SK-N-SH (cell line): ENCODE data around the gene GYS2. TPM values are rescaled to one million over a fixed set of nuclear protein-coding genes. Genes with fewer than 3 reads are reported as not detected.

ENCODE experiments used
- CTCF ChIA-PET: fragments of 300-600, 350-600 bp; formaldehyde crosslinking; extraction: SDS; loops from one replicate; lab custom pipeline; 2021; lab: Yijun Ruan, JAX
- POLR2A ChIA-PET: fragments of 350-600 bp; sonication (Branson Sonifier 250); formaldehyde crosslinking; extraction: SDS; loops from one replicate; lab custom pipeline; 2020; ENCODE audit warnings: antibody characterized with exemption, inconsistent platforms; lab: Yijun Ruan, JAX
- DNase-seq: peaks from one replicate; pipeline ENCODE4 v3.0.0; 2012
- H2AFZ ChIP-seq: fragments of 200-600 bp; sonication (generic); 2 replicates; pipeline ENCODE4 v1.8.1; 2016; ENCODE audit warnings: antibody characterized with exemption, mild to moderate bottlenecking, low read depth
- H3F3A ChIP-seq: fragments of 200-600 bp; sonication (generic); replicated peaks from 2 replicates; pipeline ENCODE3; 2016; ENCODE audit warnings: antibody characterized with exemption, mild to moderate bottlenecking; ENCODE audit not compliant: insufficient read depth
- H3K27ac ChIP-seq, 2 experiments: fragments of 200-500 bp in 1 of 2; fragments of 200-600 bp in 1 of 2; sonication (Bioruptor generic) in 1 of 2; sonication (generic), shearing (Covaris generic) in 1 of 2; 2 replicates each; pipeline versions ENCODE4 v1.5.1 to v1.6.1; 2014 to 2016; ENCODE audit warnings: low read depth in 2 of 2, inconsistent platforms in 1 of 2, low read length in 1 of 2, mild to moderate bottlenecking in 1 of 2, mixed read lengths in 1 of 2
- H3K27me3 ChIP-seq: fragments of 200-600 bp; sonication (generic), shearing (Covaris generic); 2 replicates; pipeline ENCODE4 v1.6.1; 2016; ENCODE audit warnings: mixed run types; ENCODE audit not compliant: insufficient read depth
- H3K36me3 ChIP-seq, 2 experiments: fragments of 200-500 bp in 1 of 2; fragments of 200-600 bp in 1 of 2; sonication (Bioruptor generic) in 1 of 2; sonication (generic) in 1 of 2; replicated peaks in 1 of 2; 2 replicates each; pipeline versions ENCODE3 to v1.5.1; 2014 to 2016; ENCODE audit warnings: low read length in 1 of 2, mild to moderate bottlenecking in 1 of 2; ENCODE audit not compliant: insufficient read depth in 2 of 2, control insufficient read depth in 1 of 2
- H3K4me1 ChIP-seq, 2 experiments: fragments of 200-500 bp in 1 of 2; fragments of 200-600 bp in 1 of 2; sonication (Bioruptor generic) in 1 of 2; sonication (generic), shearing (Covaris generic) in 1 of 2; 2 replicates each; pipeline versions ENCODE4 v1.5.1 to v1.6.1; 2014 to 2016; ENCODE audit warnings: low read depth in 1 of 2, low read length in 1 of 2, mixed run types in 1 of 2; ENCODE audit not compliant: insufficient read depth in 2 of 2, control insufficient read depth in 1 of 2
- H3K4me2 ChIP-seq: fragments of 200-600 bp; sonication (generic), shearing (Covaris generic); 2 replicates; pipeline ENCODE4 v1.6.1; 2017; ENCODE audit warnings: mixed run types
- H3K4me3 ChIP-seq, 2 experiments: fragments of 200-500 bp in 1 of 2; fragments of 200-600 bp in 1 of 2; sonication (Bioruptor generic) in 1 of 2; sonication (generic), shearing (Covaris generic) in 1 of 2; 2 replicates each; pipeline versions ENCODE4 v1.5.1 to v1.8.1; 2014 to 2016; ENCODE audit warnings: low read depth in 2 of 2, inconsistent platforms in 1 of 2, low read length in 1 of 2, mild to moderate bottlenecking in 1 of 2, mixed read lengths in 1 of 2, moderate library complexity in 1 of 2
- H3K79me2 ChIP-seq: fragments of 200-600 bp; sonication (generic); 2 replicates; pipeline ENCODE4 v1.8.1; 2017; ENCODE audit warnings: mild to moderate bottlenecking; ENCODE audit not compliant: insufficient read depth
- H3K9ac ChIP-seq: fragments of 200-600 bp; sonication (generic); 2 replicates; pipeline ENCODE4 v1.6.1; 2017; ENCODE audit warnings: mixed run types
- H3K9me2 ChIP-seq: fragments of 200-600 bp; sonication (generic); 2 replicates; pipeline ENCODE4 v1.6.1; 2017; ENCODE audit warnings: mixed run types
- H3K9me3 ChIP-seq: fragments of 200-600 bp; sonication (generic); 2 replicates; pipeline ENCODE4 v1.6.1; 2017; ENCODE audit warnings: mixed run types, mild to moderate bottlenecking, moderate library complexity
- H4K20me1 ChIP-seq: fragments of 200-600 bp; sonication (generic); 2 replicates; pipeline ENCODE4 v1.6.1; 2017; ENCODE audit warnings: mild to moderate bottlenecking, mixed run types; ENCODE audit not compliant: insufficient read depth
- CHD2 ChIP-seq: fragments of 150-350 bp; IDR thresholded peaks from 2 replicates; pipeline ENCODE4 v1.6.1; 2018; ENCODE audit warnings: low read length; ENCODE audit not compliant: partially characterized antibody
- ELF1 ChIP-seq: IDR thresholded peaks from 2 replicates; pipeline ENCODE4 v1.4.0; 2012
- EP300 ChIP-seq, 2 experiments: IDR thresholded peaks; 2 replicates each; pipeline versions ENCODE4 v1.4.0 to v1.6.1; 2012; ENCODE audit warnings: borderline replicate concordance in 1 of 2, low read depth in 1 of 2, low read length in 1 of 2
- FOSL2 ChIP-seq: IDR thresholded peaks from 2 replicates; pipeline ENCODE4 v1.4.0; 2012; ENCODE audit warnings: low read depth, mild to moderate bottlenecking, moderate library complexity, borderline replicate concordance
- FOXJ3 ChIP-seq: sonication (generic); formaldehyde crosslinking; IDR thresholded peaks from 2 replicates; pipeline ENCODE4 v1.5.1; 2020; ENCODE audit warnings: mild to moderate bottlenecking, missing genetic modification reagents
- FOXM1 ChIP-seq: IDR thresholded peaks from 2 replicates; pipeline ENCODE4 v1.4.0; 2012; ENCODE audit warnings: low read depth, mild to moderate bottlenecking
- GABPA ChIP-seq: IDR thresholded peaks from 2 replicates; pipeline ENCODE4 v1.4.0; 2012; ENCODE audit warnings: low read depth, mild to moderate bottlenecking
- GATA2 ChIP-seq: sonication (generic); formaldehyde crosslinking; IDR thresholded peaks from 2 replicates; pipeline ENCODE4 v1.5.0; 2020; ENCODE audit warnings: mild to moderate bottlenecking, missing genetic modification reagents
- MXI1 ChIP-seq: IDR thresholded peaks from 2 replicates; pipeline ENCODE4 v1.6.1; 2012; ENCODE audit warnings: mild to moderate bottlenecking, low read depth, low read length, improper control_type of control experiment
- POLR2AphosphoS5 ChIP-seq: IDR thresholded peaks from 2 replicates; pipeline ENCODE4 v1.6.1; 2012; ENCODE audit warnings: low read depth, low read length
- RCOR1 ChIP-seq: fragments of 150-350 bp; IDR thresholded peaks from 2 replicates; pipeline ENCODE4 v1.6.1; 2017; ENCODE audit warnings: antibody characterized with exemption, low read length
- RFX5 ChIP-seq: IDR thresholded peaks from 2 replicates; pipeline ENCODE4 v1.6.1; 2012; ENCODE audit warnings: mild to moderate bottlenecking, improper control_type of control experiment, low read length
- RXRA ChIP-seq: IDR thresholded peaks from 2 replicates; pipeline ENCODE4 v1.4.0; 2012; ENCODE audit warnings: low read depth, mild to moderate bottlenecking, borderline replicate concordance
- SIN3A ChIP-seq: IDR thresholded peaks from 2 replicates; pipeline ENCODE4 v1.6.1; 2012; ENCODE audit warnings: low read depth, mild to moderate bottlenecking, low read length, moderate library complexity, borderline replicate concordance
- SMC3 ChIP-seq: IDR thresholded peaks from 2 replicates; pipeline ENCODE4 v1.6.1; 2012; ENCODE audit warnings: low read depth, low read length, improper control_type of control experiment
- TAF1 ChIP-seq: IDR thresholded peaks from 2 replicates; pipeline ENCODE4 v1.6.1; 2012; ENCODE audit warnings: low read depth, mild to moderate bottlenecking, low read length, moderate library complexity, borderline replicate concordance
- USF1 ChIP-seq: IDR thresholded peaks from 2 replicates; pipeline ENCODE4 v1.4.0; 2012; ENCODE audit warnings: low read depth, borderline replicate concordance
- USF2 ChIP-seq: fragments of 150-350 bp; IDR thresholded peaks from 2 replicates; pipeline ENCODE4 v1.6.1; 2017; ENCODE audit warnings: antibody characterized with exemption, low read length, low read depth, borderline replicate concordance
- YY1 ChIP-seq: IDR thresholded peaks from 2 replicates; pipeline ENCODE4 v1.4.0; 2012; ENCODE audit warnings: low read depth, mild to moderate bottlenecking
- WGBS: methylation state at CpG from one replicate; pipeline ENCODE4 v1.1.6; 2017; ENCODE audit warnings: low lambda C conversion rate; 5-methylcytosine and 5-hydroxymethylcytosine counted together
- polyA plus RNA-seq, 3 experiments: library from polyadenylated mRNA; depleted of rRNA; stranded (reverse); fragments of >200 nt; gene quantifications; 2 replicates each; pipeline ENCODE4 v1.2.3, GENCODE V29; 2012

Gene GYS2
- polyA plus RNA-seq, 1 of the 3 experiments (the other 2 are of a cell fraction), result not detected

GRCh38 chr12:21527451-21528180 is 77.0 kb downstream of the GYS2 start:
- Histone ChIP-seq H3K4me2 (peak overlapping the region; percentile 88), H3K9me2 (no peaks in the 10 kb centered on the region), H4K20me1 (no peaks in the 10 kb centered on the region), H3K79me2 (no peaks in the 10 kb centered on the region), H3F3A (no peaks in the 10 kb centered on the region), H3K9ac (no peak overlapping the region), H2AFZ (peak overlapping the region; percentile 83), H3K27ac (no peak overlapping the region), H3K4me1 (peaks cover 3 to 7% of the 10 kb centered on the region in 2 experiments; a peak in 3 of 4 replicates), H3K4me3 (peak overlapping the region; percentile 50 to 61), H3K9me3 (no peaks in the 10 kb centered on the region), H3K27me3 (peaks cover 38% of the 10 kb centered on the region; the same call in 1 of the 2 replicates), H3K36me3 (no peaks in the 10 kb centered on the region)
- CTCF ChIA-PET, result interaction anchor here (1.9 kb wide), 1 partner anchor 11 kb away, joined by 4 read pairs; no protein-coding TSS in a partner anchor
- POLR2A ChIA-PET, result interaction anchor here (0.8 kb wide), 1 partner anchor 94 kb away, joined by 3 read pairs; no protein-coding TSS in a partner anchor
- DNase-seq, result peak; percentile 69
- 4% methylated on average over 5 of the region's 57 CpGs for WGBS
- TF ChIP-seq SMC3, result no peak
- TF ChIP-seq FOXJ3 (CRISPR knock-in tag), result no peak

- POLR2A ChIA-PET, result no interaction called here
- TF ChIP-seq FOXJ3 (CRISPR knock-in tag), result no peak
- TF ChIP-seq POLR2AphosphoS5, result no peak
- no peak for TF ChIP-seq TAF1
- no peak for TF ChIP-seq USF1
- TF ChIP-seq RFX5, result no peak
- Histone ChIP-seq H3K27ac (no peak overlapping the region), H3K27me3 (peaks cover 38% of the 10 kb centered on the region; the same call in 1 of the 2 replicates), H3K4me1 (peaks cover 3 to 7% of the 10 kb centered on the region in 2 experiments; a peak in 3 of 4 replicates), H4K20me1 (no peaks in the 10 kb centered on the region), H3K9me2 (no peaks in the 10 kb centered on the region), H3F3A (peaks cover 6% of the 10 kb centered on the region), H3K4me2 (peak overlapping the region; percentile 88), H3K9me3 (no peaks in the 10 kb centered on the region), H3K9ac (no peak overlapping the region), H3K79me2 (no peaks in the 10 kb centered on the region), H3K4me3 (peak overlapping the region; percentile 50 to 61; a peak in 3 of 4 replicates), H2AFZ (0 out of 2 replicates have a peak overlapping the region, but pooled peaks have one; percentile 83), H3K36me3 (no peaks in the 10 kb centered on the region)
- CTCF ChIA-PET, result interaction anchor here (1.9 kb wide), 1 partner anchor 10 kb away, joined by 4 read pairs; no protein-coding TSS in a partner anchor
- DNase-seq, result no peak
- 29% methylated on average over 12 of the region's 12 CpGs for WGBS
Observed at GRCh38 chr12:21526721-21527345, 77.8 kb downstream of the GYS2 start.

- Histone ChIP-seq H3K4me2 (peak within 1 kb of the TSS; percentile 88), H4K20me1 (no peaks in the 10 kb centered on the region), H3K4me1 (peaks cover 3 to 7% of the 10 kb centered on the region in 2 experiments; a peak in 3 of 4 replicates), H3K36me3 (no peaks in the 10 kb centered on the region), H3K27ac (no peak within 1 kb of the TSS), H3K79me2 (no peaks in the 10 kb centered on the region), H3K9me2 (no peaks in the 10 kb centered on the region), H3K27me3 (peaks cover 38% of the 10 kb centered on the region; the same call in 1 of the 2 replicates), H3K9me3 (no peaks in the 10 kb centered on the region), H3K9ac (no peak within 1 kb of the TSS), H3K4me3 (peak within 1 kb of the TSS in 1 of 2 experiments; percentile 61; a peak in 2 of 4 replicates), H3F3A (peaks cover 6% of the 10 kb centered on the region), H2AFZ (no peak within 1 kb of the TSS)
- 88% methylated on average over 1 of the region's 1 CpG for WGBS
- POLR2A ChIA-PET, result no interaction called here
- DNase-seq, result no peak
- CTCF ChIA-PET, result no interaction called here
- TF ChIP-seq RFX5 (no peak), RCOR1 (no peak), FOSL2 (no peak), EP300 (IDR thresholded peaks at IDR 0.05; ENCODE audit: borderline replicate concordance in 1 of 2, low read depth in 1 of 2, low read length in 1 of 2) (no peak), GATA2 (CRISPR knock-in tag) (no peak), SIN3A (no peak), TAF1 (no peak), FOXM1 (no peak), CHD2 (no peak), USF2 (no peak), POLR2AphosphoS5 (no peak), ELF1 (no peak), GABPA (no peak), YY1 (no peak), MXI1 (no peak), RXRA (no peak)
Observed at GRCh38 chr12:21526053-21526452, 78.6 kb downstream of the GYS2 start, which contains the start of gene SPX. SPX (plus strand) TSS chr12:21526296; CDS start chr12:21526473, 177 bp downstream.
